SK-N-SH treated with all-trans-retinoic acid at 6 μM for 48 hours (cell line): ENCODE measurements around the gene PTPN22.

Experiments used
- ATAC-seq: fragments of 200-7000 bp; cut with Tn5 transposase; 3 replicates; pipeline ENCODE4 v1.9.1; 2020; ENCODE audit warnings: mild to moderate bottlenecking, moderate library complexity
- ARNTL ChIP-seq: fragments of 450-650 bp; formaldehyde crosslinking; IDR thresholded peaks from 2 replicates; pipeline ENCODE4 v1.5.0; 2020; ENCODE audit warnings: low read depth, mild to moderate bottlenecking, moderate library complexity, borderline replicate concordance
- BACH2 ChIP-seq: fragments of 250-450 bp; sonication (Bioruptor Pico); IDR thresholded peaks from 2 replicates; pipeline ENCODE4 v1.9.0; 2021; ENCODE audit warnings: mild to moderate bottlenecking, borderline replicate concordance
- ESRRG ChIP-seq: fragments of 250-450 bp; sonication (Bioruptor Pico); IDR thresholded peaks from 2 replicates; pipeline ENCODE4 v1.6.1; 2021; ENCODE audit warnings: mild to moderate bottlenecking
- GLIS3 ChIP-seq: fragments of 250-450 bp; sonication (Bioruptor Pico); IDR thresholded peaks from 2 replicates; pipeline ENCODE4 v1.5.0; 2020; ENCODE audit warnings: mild to moderate bottlenecking, moderate library complexity
- ISL1 ChIP-seq: fragments of 250-450 bp; sonication (Bioruptor Pico); IDR thresholded peaks from 2 replicates; pipeline ENCODE4 v2.1.2; 2022; ENCODE audit warnings: mild to moderate bottlenecking, moderate library complexity
- OSR1 ChIP-seq: fragments of 250-450 bp; sonication (Bioruptor Pico); IDR thresholded peaks from 2 replicates; pipeline ENCODE4 v1.8.0; 2022; ENCODE audit warnings: moderate library complexity, mild to moderate bottlenecking, inconsistent platforms
- SNAI2 ChIP-seq: fragments of 250-450 bp; sonication (Bioruptor Pico); IDR thresholded peaks from 2 replicates; pipeline ENCODE4 v1.5.0; 2020; ENCODE audit warnings: mild to moderate bottlenecking, moderate library complexity
- TCF4 ChIP-seq: fragments of 250-450 bp; sonication (Bioruptor Pico); IDR thresholded peaks from 2 replicates; pipeline ENCODE4 v1.8.0; 2021; ENCODE audit warnings: mild to moderate bottlenecking, moderate library complexity, borderline replicate concordance
- ZC3H10 ChIP-seq: fragments of 250-450 bp; sonication (Bioruptor Pico); IDR thresholded peaks from 2 replicates; pipeline ENCODE4 v1.5.1; 2021; ENCODE audit warnings: mild to moderate bottlenecking, moderate library complexity
- ZFP3 ChIP-seq: fragments of 250-450 bp; sonication (Bioruptor Pico); IDR thresholded peaks from 2 replicates; pipeline ENCODE4 v1.5.0; 2020; ENCODE audit warnings: mild to moderate bottlenecking, moderate library complexity
- ZNF565 ChIP-seq: fragments of 450-650 bp; formaldehyde crosslinking; conservative IDR thresholded peaks from 2 replicates; pipeline ENCODE4 v1.5.0; 2020; ENCODE audit warnings: low read depth, mild to moderate bottlenecking, moderate library complexity
- ZNF70 ChIP-seq: fragments of 450-650 bp; formaldehyde crosslinking; IDR thresholded peaks from 2 replicates; pipeline ENCODE4 v1.5.0; 2020; ENCODE audit warnings: mild to moderate bottlenecking, moderate library complexity
- ZNF8 ChIP-seq: fragments of 450-650 bp; formaldehyde crosslinking; IDR thresholded peaks from 2 replicates; pipeline ENCODE4 v1.5.0; 2020; ENCODE audit warnings: mild to moderate bottlenecking, moderate library complexity
- TF ChIP-seq, protein P1 (sequence below): fragments of 250-450 bp; sonication (Bioruptor Pico); IDR thresholded peaks from 2 replicates; pipeline ENCODE4 v1.8.0; 2021; ENCODE audit warnings: low read depth, mild to moderate bottlenecking, moderate library complexity, borderline replicate concordance
- TF ChIP-seq, protein P2 (sequence below): fragments of 250-450 bp; sonication (Bioruptor Pico); IDR thresholded peaks from 2 replicates; pipeline ENCODE4 v1.5.0; 2020; ENCODE audit warnings: mild to moderate bottlenecking, moderate library complexity
- TF ChIP-seq, protein P3 (sequence below): fragments of 250-450 bp; sonication (Bioruptor Pico); IDR thresholded peaks from 2 replicates; pipeline ENCODE4 v1.8.0; 2020; ENCODE audit warnings: mild to moderate bottlenecking, moderate library complexity, borderline replicate concordance
- TF ChIP-seq, protein P4 (sequence below): fragments of 250-450 bp; sonication (Bioruptor Pico); IDR thresholded peaks from 2 replicates; pipeline ENCODE4 v1.5.1; 2020; ENCODE audit warnings: low read depth, mild to moderate bottlenecking, moderate library complexity
- TF ChIP-seq, protein P5 (sequence below): fragments of 250-450 bp; sonication (Bioruptor Pico); IDR thresholded peaks from 2 replicates; pipeline ENCODE4 v1.5.1; 2021; ENCODE audit warnings: mild to moderate bottlenecking, moderate library complexity

Gene PTPN22

DNA sequence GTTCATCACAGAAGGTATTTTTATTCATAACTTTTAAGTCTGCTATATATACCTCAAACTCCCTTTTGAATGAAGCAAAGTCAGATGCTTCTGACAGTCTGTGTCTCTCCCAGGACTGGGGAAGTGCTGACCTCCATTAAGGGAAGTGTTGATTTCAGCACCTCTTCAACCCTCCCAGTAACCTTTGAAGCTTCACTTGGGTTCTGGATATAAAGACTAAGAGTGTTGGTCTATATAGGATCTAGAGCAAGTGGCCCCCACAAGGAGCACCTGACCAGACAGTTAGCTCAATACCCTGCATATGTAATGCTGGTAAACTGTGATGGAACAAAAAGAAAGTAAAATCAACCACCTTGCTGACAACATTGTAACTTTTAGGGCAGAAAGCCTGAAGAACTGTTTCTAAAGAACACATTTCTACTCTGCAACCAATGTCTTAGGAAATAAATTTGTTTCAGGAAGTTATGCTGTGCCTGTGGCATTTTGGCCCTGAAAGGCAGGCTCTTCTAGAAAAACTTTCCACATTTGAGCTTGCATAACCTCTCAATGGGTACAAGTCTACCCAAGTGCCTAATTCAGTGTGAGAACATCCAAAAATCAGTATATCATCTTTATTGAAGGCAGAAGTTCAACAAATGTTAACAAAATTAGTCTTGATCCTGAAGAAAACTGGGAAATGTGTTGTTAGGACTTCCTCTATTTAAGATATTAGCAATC is 865 bp upstream of the PTPN22 start (continued):
- TF ChIP-seq GLIS3 (CRISPR knock-in tag) (no peak), ZNF70 (CRISPR knock-in tag) (no peak), ISL1 (CRISPR knock-in tag) (no peak)
- TF ChIP-seq, protein P1, sequence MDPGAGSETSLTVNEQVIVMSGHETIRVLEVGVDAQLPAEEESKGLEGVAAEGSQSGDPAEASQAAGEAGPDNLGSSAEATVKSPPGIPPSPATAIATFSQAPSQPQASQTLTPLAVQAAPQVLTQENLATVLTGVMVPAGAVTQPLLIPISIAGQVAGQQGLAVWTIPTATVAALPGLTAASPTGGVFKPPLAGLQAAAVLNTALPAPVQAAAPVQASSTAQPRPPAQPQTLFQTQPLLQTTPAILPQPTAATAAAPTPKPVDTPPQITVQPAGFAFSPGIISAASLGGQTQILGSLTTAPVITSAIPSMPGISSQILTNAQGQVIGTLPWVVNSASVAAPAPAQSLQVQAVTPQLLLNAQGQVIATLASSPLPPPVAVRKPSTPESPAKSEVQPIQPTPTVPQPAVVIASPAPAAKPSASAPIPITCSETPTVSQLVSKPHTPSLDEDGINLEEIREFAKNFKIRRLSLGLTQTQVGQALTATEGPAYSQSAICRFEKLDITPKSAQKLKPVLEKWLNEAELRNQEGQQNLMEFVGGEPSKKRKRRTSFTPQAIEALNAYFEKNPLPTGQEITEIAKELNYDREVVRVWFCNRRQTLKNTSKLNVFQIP (CRISPR knock-in tag): no peak

DNA sequence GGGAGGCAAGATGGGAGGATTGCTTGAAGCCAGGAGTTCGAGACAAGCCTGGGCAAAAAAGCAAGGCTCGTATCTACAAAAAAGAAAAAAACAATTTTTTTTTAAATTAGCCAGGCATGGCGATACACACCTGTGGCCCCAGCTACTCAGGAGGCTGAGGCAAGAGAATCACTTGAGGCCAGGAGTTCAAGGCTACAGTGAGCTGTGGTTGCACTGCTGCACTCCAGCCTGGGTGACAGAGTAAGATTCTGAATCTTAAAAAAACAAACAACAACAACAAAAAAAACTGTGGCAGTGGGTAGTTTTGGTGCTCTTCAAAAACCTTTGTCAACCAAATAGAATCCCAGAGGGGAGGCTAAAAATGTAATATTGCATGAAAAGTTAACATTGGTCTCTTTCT is 734 bp downstream of the PTPN22 start:
- no peak for ATAC-seq

DNA sequence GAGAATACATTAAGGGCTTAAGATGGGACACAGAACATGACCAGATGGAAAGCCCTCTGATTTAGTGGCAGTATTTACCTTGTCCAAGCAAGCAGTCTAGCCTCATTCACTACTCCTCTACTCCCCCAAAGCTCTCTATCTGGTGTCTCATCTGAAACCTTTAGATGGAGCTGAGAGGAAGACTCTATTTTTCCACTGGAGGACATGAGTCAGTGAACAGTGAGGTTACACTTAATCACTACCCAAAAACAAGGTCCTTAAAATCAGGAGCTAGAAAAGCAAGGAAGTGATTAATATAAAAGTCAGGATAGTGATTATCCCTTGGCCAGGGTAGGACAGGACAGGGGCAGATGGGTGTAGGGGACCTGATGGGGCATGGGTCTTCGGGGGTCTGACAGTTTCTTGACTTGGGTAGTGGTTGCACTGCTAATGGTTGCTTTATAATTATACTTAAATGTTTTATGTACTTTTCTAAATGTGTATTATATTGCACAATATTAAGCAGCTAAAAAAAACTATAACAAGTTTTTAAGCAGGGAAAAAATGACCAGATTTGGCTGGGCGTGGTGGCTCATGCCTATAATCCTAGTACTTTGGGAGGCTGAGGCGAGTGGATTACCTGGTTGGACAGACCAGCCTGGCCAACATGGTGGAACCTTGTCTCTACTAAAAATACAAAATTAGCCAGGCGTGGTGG is 3.0 kb downstream of the PTPN22 start:
- ATAC-seq: no peak
- no peak for TF ChIP-seq ZFP3 (CRISPR knock-in tag)
- no peak for TF ChIP-seq ARNTL (CRISPR knock-in tag)
- TF ChIP-seq, protein P2, sequence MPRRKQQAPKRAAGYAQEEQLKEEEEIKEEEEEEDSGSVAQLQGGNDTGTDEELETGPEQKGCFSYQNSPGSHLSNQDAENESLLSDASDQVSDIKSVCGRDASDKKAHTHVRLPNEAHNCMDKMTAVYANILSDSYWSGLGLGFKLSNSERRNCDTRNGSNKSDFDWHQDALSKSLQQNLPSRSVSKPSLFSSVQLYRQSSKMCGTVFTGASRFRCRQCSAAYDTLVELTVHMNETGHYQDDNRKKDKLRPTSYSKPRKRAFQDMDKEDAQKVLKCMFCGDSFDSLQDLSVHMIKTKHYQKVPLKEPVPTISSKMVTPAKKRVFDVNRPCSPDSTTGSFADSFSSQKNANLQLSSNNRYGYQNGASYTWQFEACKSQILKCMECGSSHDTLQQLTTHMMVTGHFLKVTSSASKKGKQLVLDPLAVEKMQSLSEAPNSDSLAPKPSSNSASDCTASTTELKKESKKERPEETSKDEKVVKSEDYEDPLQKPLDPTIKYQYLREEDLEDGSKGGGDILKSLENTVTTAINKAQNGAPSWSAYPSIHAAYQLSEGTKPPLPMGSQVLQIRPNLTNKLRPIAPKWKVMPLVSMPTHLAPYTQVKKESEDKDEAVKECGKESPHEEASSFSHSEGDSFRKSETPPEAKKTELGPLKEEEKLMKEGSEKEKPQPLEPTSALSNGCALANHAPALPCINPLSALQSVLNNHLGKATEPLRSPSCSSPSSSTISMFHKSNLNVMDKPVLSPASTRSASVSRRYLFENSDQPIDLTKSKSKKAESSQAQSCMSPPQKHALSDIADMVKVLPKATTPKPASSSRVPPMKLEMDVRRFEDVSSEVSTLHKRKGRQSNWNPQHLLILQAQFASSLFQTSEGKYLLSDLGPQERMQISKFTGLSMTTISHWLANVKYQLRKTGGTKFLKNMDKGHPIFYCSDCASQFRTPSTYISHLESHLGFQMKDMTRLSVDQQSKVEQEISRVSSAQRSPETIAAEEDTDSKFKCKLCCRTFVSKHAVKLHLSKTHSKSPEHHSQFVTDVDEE (CRISPR knock-in tag): no peak
- TF ChIP-seq, protein P3, sequence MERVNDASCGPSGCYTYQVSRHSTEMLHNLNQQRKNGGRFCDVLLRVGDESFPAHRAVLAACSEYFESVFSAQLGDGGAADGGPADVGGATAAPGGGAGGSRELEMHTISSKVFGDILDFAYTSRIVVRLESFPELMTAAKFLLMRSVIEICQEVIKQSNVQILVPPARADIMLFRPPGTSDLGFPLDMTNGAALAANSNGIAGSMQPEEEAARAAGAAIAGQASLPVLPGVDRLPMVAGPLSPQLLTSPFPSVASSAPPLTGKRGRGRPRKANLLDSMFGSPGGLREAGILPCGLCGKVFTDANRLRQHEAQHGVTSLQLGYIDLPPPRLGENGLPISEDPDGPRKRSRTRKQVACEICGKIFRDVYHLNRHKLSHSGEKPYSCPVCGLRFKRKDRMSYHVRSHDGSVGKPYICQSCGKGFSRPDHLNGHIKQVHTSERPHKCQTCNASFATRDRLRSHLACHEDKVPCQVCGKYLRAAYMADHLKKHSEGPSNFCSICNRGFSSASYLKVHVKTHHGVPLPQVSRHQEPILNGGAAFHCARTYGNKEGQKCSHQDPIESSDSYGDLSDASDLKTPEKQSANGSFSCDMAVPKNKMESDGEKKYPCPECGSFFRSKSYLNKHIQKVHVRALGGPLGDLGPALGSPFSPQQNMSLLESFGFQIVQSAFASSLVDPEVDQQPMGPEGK: no peak
- no peak for TF ChIP-seq ZNF565 (CRISPR knock-in tag)
- no peak for TF ChIP-seq ZNF8

More for the DNA sequence above, 734 bp downstream of the PTPN22 start:
- no peak for TF ChIP-seq BACH2 (CRISPR knock-in tag)
- TF ChIP-seq, protein P4, sequence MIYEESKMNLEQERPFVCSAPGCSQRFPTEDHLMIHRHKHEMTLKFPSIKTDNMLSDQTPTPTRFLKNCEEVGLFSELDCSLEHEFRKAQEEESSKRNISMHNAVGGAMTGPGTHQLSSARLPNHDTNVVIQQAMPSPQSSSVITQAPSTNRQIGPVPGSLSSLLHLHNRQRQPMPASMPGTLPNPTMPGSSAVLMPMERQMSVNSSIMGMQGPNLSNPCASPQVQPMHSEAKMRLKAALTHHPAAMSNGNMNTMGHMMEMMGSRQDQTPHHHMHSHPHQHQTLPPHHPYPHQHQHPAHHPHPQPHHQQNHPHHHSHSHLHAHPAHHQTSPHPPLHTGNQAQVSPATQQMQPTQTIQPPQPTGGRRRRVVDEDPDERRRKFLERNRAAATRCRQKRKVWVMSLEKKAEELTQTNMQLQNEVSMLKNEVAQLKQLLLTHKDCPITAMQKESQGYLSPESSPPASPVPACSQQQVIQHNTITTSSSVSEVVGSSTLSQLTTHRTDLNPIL (CRISPR knock-in tag): no peak
- TF ChIP-seq TCF4: no peak
- TF ChIP-seq ESRRG (CRISPR knock-in tag): no peak
- no peak for TF ChIP-seq SNAI2 (CRISPR knock-in tag)
- no peak for TF ChIP-seq OSR1 (CRISPR knock-in tag)
- no peak for TF ChIP-seq ZNF8
- TF ChIP-seq ZC3H10: no peak
- TF ChIP-seq, protein P5, sequence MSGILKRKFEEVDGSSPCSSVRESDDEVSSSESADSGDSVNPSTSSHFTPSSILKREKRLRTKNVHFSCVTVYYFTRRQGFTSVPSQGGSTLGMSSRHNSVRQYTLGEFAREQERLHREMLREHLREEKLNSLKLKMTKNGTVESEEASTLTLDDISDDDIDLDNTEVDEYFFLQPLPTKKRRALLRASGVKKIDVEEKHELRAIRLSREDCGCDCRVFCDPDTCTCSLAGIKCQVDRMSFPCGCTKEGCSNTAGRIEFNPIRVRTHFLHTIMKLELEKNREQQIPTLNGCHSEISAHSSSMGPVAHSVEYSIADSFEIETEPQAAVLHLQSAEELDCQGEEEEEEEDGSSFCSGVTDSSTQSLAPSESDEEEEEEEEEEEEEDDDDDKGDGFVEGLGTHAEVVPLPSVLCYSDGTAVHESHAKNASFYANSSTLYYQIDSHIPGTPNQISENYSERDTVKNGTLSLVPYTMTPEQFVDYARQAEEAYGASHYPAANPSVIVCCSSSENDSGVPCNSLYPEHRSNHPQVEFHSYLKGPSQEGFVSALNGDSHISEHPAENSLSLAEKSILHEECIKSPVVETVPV (CRISPR knock-in tag): no peak
- TF ChIP-seq, protein P1 (CRISPR knock-in tag): no peak
